HepG2 (cell line): ENCODE data around the gene NRSN2. TPM values are rescaled to one million over a fixed set of nuclear protein-coding genes. Genes with fewer than 3 reads are reported as not detected.
A peak's percentile ranks its signal among the peaks of the same experiment; 100 is the strongest.

Experiments
- ARID4A ChIP-seq: sonication (generic); formaldehyde crosslinking; IDR thresholded peaks from 2 replicates; pipeline ENCODE4 v1.5.0; 2020; ENCODE audit warnings: mild to moderate bottlenecking, missing genetic modification reagents, borderline replicate concordance
- CBX2 ChIP-seq, 2 experiments: fragments of 200-600 bp in 1 of 2; sonication (generic); formaldehyde crosslinking in 1 of 2; IDR thresholded peaks; 2 replicates each; pipeline versions ENCODE4 v1.7.0 to v1.8.1; 2018 to 2022; ENCODE audit warnings: low read depth in 2 of 2, low read length in 1 of 2, mild to moderate bottlenecking in 1 of 2, missing genetic modification reagents in 1 of 2
- CENPBD1 ChIP-seq: sonication (generic); formaldehyde crosslinking; IDR thresholded peaks from 2 replicates; pipeline ENCODE4 v1.8.0; 2022; ENCODE audit warnings: missing genetic modification reagents, low read depth, mild to moderate bottlenecking, borderline replicate concordance
- DMAP1 ChIP-seq: IDR thresholded peaks from 2 replicates; pipeline ENCODE4 v1.6.1; 2016
- EED ChIP-seq: sonication (generic); formaldehyde crosslinking; IDR thresholded peaks from 2 replicates; pipeline ENCODE4 v1.5.0; 2020; ENCODE audit warnings: mild to moderate bottlenecking, missing genetic modification reagents
- GABPA ChIP-seq, 2 experiments: IDR thresholded peaks; 2 replicates each; pipeline ENCODE4 v1.6.1; 2011 to 2016; ENCODE audit warnings: low read depth in 2 of 2, low read length in 1 of 2, missing biosample characterization in 1 of 2, missing genetic modification characterization in 1 of 2
- MAX ChIP-seq: IDR thresholded peaks from 2 replicates; pipeline ENCODE4 v1.6.1; 2012; ENCODE audit warnings: inconsistent platforms
- MEIS2 ChIP-seq: sonication (generic); formaldehyde crosslinking; IDR thresholded peaks from 2 replicates; pipeline ENCODE4 v1.9.0; 2021; ENCODE audit warnings: mild to moderate bottlenecking, missing genetic modification reagents
- SNAPC2 ChIP-seq: sonication (generic); formaldehyde crosslinking; IDR thresholded peaks from 2 replicates; pipeline ENCODE4 v1.8.1; 2022; ENCODE audit warnings: mild to moderate bottlenecking, missing genetic modification reagents
- SYNCRIP ChIP-seq: fragments of 200-400 bp; formaldehyde crosslinking; IDR thresholded peaks from 2 replicates; pipeline ENCODE4 v1.6.1; 2018; ENCODE audit warnings: mild to moderate bottlenecking, low read depth, low read length; ENCODE audit not compliant: insufficient read depth
- TBL1XR1 ChIP-seq: fragments of 150-350 bp; IDR thresholded peaks from 2 replicates; pipeline ENCODE4 v1.6.1; 2014; ENCODE audit warnings: borderline replicate concordance, low read length; ENCODE audit not compliant: partially characterized antibody
- XBP1 ChIP-seq: sonication (generic); formaldehyde crosslinking; IDR thresholded peaks from 2 replicates; pipeline ENCODE4 v1.5.0; 2020; ENCODE audit warnings: missing genetic modification reagents
- ZBTB38 ChIP-seq: sonication (generic); formaldehyde crosslinking; IDR thresholded peaks from 2 replicates; pipeline ENCODE4 v1.5.1; 2020; ENCODE audit warnings: mild to moderate bottlenecking, missing genetic modification reagents
- ZFP90 ChIP-seq: sonication (generic); formaldehyde crosslinking; IDR thresholded peaks from 2 replicates; pipeline ENCODE4 v1.8.0; 2022; ENCODE audit warnings: missing genetic modification reagents, mild to moderate bottlenecking, inconsistent platforms, borderline replicate concordance
- ZFY ChIP-seq: sonication (generic); formaldehyde crosslinking; IDR thresholded peaks from 2 replicates; pipeline ENCODE4 v1.4.0; 2020; ENCODE audit warnings: missing genetic modification reagents
- ZNF264 ChIP-seq: sonication (generic); formaldehyde crosslinking; IDR thresholded peaks from 2 replicates; pipeline ENCODE4 v1.4.0; 2020; ENCODE audit warnings: missing genetic modification reagents
- ZNF354B ChIP-seq: sonication (generic); formaldehyde crosslinking; IDR thresholded peaks from 2 replicates; pipeline ENCODE4 v1.8.0; 2022; ENCODE audit warnings: mild to moderate bottlenecking, missing genetic modification reagents
- ZNF468 ChIP-seq: sonication (generic); formaldehyde crosslinking; IDR thresholded peaks from 2 replicates; pipeline ENCODE4 v1.8.0; 2022; ENCODE audit warnings: mild to moderate bottlenecking, moderate library complexity, missing genetic modification reagents
- ZNF543 ChIP-seq: sonication (generic); formaldehyde crosslinking; IDR thresholded peaks from 2 replicates; pipeline ENCODE4 v1.4.0; 2020; ENCODE audit warnings: mild to moderate bottlenecking, missing genetic modification reagents
- ZNF589 ChIP-seq: sonication (generic); formaldehyde crosslinking; conservative IDR thresholded peaks from 2 replicates; pipeline ENCODE4 v1.8.0; 2022; ENCODE audit warnings: mild to moderate bottlenecking, moderate library complexity, missing genetic modification reagents
- ZNF629 ChIP-seq: sonication (generic); formaldehyde crosslinking; conservative IDR thresholded peaks from 2 replicates; pipeline ENCODE4 v1.5.0; 2020; ENCODE audit warnings: missing genetic modification reagents
- ZNF768 ChIP-seq: sonication (generic); formaldehyde crosslinking; IDR thresholded peaks from 2 replicates; pipeline ENCODE4 v1.4.0; 2020; ENCODE audit warnings: missing genetic modification reagents
- ZNF83 ChIP-seq: sonication (generic); formaldehyde crosslinking; IDR thresholded peaks from 2 replicates; pipeline ENCODE4 v1.4.0; 2020; ENCODE audit warnings: missing genetic modification reagents, mild to moderate bottlenecking, borderline replicate concordance
- ZNF891 ChIP-seq: sonication (generic); formaldehyde crosslinking; IDR thresholded peaks from 2 replicates; pipeline ENCODE4 v1.5.0; 2020; ENCODE audit warnings: mild to moderate bottlenecking, missing genetic modification reagents
- polyA plus RNA-seq, 8 experiments: library from polyadenylated mRNA; depleted of rRNA in 3 of 8; stranded (reverse) in 7 of 8; unstranded in 1 of 8; fragments of >200 nt; fragmentation: Illumina TruSeq in 4 of 8; extraction: Trizol in 4 of 8; gene quantifications; 2 replicates each; pipeline versions ENCODE4 v1.2.1 to v1.2.3, GENCODE V29; 2011 to 2016; ENCODE audit warnings: low read depth in 4 of 8, missing spikeins in 1 of 8, mixed read lengths in 1 of 8; ENCODE audit not compliant: insufficient read depth in 1 of 8
- total RNA-seq, 5 experiments: library from RNA; depleted of rRNA; stranded (reverse); fragments of >200 nt; fragmentation: Illumina TruSeq; extraction: Trizol; gene quantifications; 2 replicates each; pipeline ENCODE4 v1.2.3, GENCODE V29; 2016; ENCODE audit warnings: low read depth in 1 of 5

The NRSN2 gene
- total and polyA plus RNA-seq, 2 of the 13 experiments (the other 11 are each of a cell fraction or from before 2014, with no cell fraction given), result 32.3 to 49.4 TPM

- TF ChIP-seq ZNF468 (CRISPR knock-in tag) (no peak), SNAPC2 (peak; percentile 96; the same call in 1 of the 2 replicates), ZNF768 (CRISPR knock-in tag) (peak; percentile 61; the same call in 1 of the 2 replicates), ZNF629 (CRISPR knock-in tag) (no peak; the same call in 1 of the 2 replicates), ZNF543 (CRISPR knock-in tag) (peak; percentile 99), CENPBD1 (CRISPR knock-in tag) (no peak), ZNF354B (no peak), ZNF83 (CRISPR knock-in tag) (0 out of 2 replicates have a peak, but pooled peaks have one; percentile 9), TBL1XR1 (no peak), ZNF264 (peak; percentile 96), GABPA (IDR thresholded peaks at IDR 0.05; ENCODE audit: low read depth, low read length) (no peak), GABPA (CRISPR knock-in tag; IDR thresholded peaks at IDR 0.05; ENCODE audit: low read depth) (peak; percentile 66), MEIS2 (CRISPR knock-in tag) (peak; percentile 86; the same call in 1 of the 2 replicates), DMAP1 (CRISPR knock-in tag) (peak; percentile 97), CBX2 (IDR thresholded peaks at IDR 0.05; ENCODE audit: low read depth, low read length) (no peak), CBX2 (CRISPR knock-in tag; IDR thresholded peaks at IDR 0.05; ENCODE audit: low read depth) (no peak), ARID4A (CRISPR knock-in tag) (peak; percentile 94), ZFY (CRISPR knock-in tag) (peak; percentile 77), ZNF891 (CRISPR knock-in tag) (peak; percentile 98), ZNF589 (CRISPR knock-in tag) (peak; percentile 96), EED (CRISPR knock-in tag) (peak; percentile 54; the same call in 1 of the 2 replicates), SYNCRIP (no peak), ZFP90 (CRISPR knock-in tag) (peak; percentile 96), XBP1 (CRISPR knock-in tag) (0 out of 2 replicates have a peak, but pooled peaks have one; percentile 71), MAX (peak; percentile 88), ZBTB38 (CRISPR knock-in tag) (peak; percentile 92)
Observed at GRCh38 chr20:371755-372542, 25.0 kb downstream of the NRSN2 start (continued).
